Naive thymus-derived CD8-positive, alpha-beta T cell (primary cell): ENCODE measurements around the gene PRPF38B. TPM values are rescaled to one million over a fixed set of nuclear protein-coding genes. Genes with fewer than 3 reads are reported as not detected.

Experiments used
- ATAC-seq, 2 donors: fragments of 150-1000 bp; cut with Tn5 transposase in 1 of 2; sonication (Bioruptor Pico), chemical (Tn5 transposase) in 1 of 2; 1 replicate in 1 of 2; 2 replicates in 1 of 2; pipeline ENCODE4 v1.10.0; 2021; ENCODE audit warnings: mild to moderate bottlenecking in 2 of 2, moderate library complexity in 2 of 2
- POLR2A ChIA-PET: fragments of 350-600 bp; sonication (Branson Sonifier 250); formaldehyde crosslinking; loops from one replicate; lab custom pipeline; 2021; ENCODE audit warnings: antibody characterized with exemption; lab: Charles Lee
- DNase-seq, 10 donors: peaks; one replicate each; pipeline versions ENCODE4 v3.0.0 to v3.0.0-alpha.2; 2020 to 2022
- H3K27ac Mint-ChIP-seq, 10 donors: one replicate each; pipeline ENCODE4 v1.8.0; 2020 to 2022; ENCODE audit warnings: mild to moderate bottlenecking in 10 of 10, mixed read lengths in 10 of 10, moderate library complexity in 4 of 10, inconsistent platforms in 1 of 10
- H3K27me3 Mint-ChIP-seq, 5 donors: one replicate each; pipeline ENCODE4 v1.8.0; 2021 to 2022; ENCODE audit warnings: mixed read lengths in 5 of 5
- H3K36me3 Mint-ChIP-seq, 3 donors: one replicate each; pipeline ENCODE4 v1.8.0; 2020 to 2022; ENCODE audit warnings: mixed read lengths in 3 of 3, mild to moderate bottlenecking in 2 of 3, inconsistent platforms in 1 of 3
- H3K4me1 Mint-ChIP-seq, 4 donors: one replicate each; pipeline ENCODE4 v1.8.0; 2021 to 2022; ENCODE audit warnings: mixed read lengths in 4 of 4
- H3K4me3 Mint-ChIP-seq, 10 donors: one replicate each; pipeline ENCODE4 v1.8.0; 2020 to 2022; ENCODE audit warnings: mild to moderate bottlenecking in 10 of 10, mixed read lengths in 10 of 10, moderate library complexity in 6 of 10, inconsistent platforms in 1 of 10
- H3K9me3 Mint-ChIP-seq, 9 donors: one replicate each; pipeline ENCODE4 v1.8.0; 2020 to 2022; ENCODE audit warnings: mixed read lengths in 9 of 9, mild to moderate bottlenecking in 3 of 9, inconsistent platforms in 1 of 9, moderate library complexity in 1 of 9
- polyA plus RNA-seq, 3 donors: library from polyadenylated mRNA; unstranded; fragments of 300-500 nt; fragmentation: Illumina TruSeq; gene quantifications; one replicate each; pipeline ENCODE4 v1.2.3, GENCODE V29; 2021
- total RNA-seq, 8 experiments: library from RNA in 2 of 8; stranded (reverse) in 2 of 8; gene quantifications; one replicate each; pipeline ENCODE4 v1.2.3 and lab custom pipeline; 2021 to 2026

The PRPF38B gene
- total RNA-seq = 100 to 1,000 TPM; 146 TPM
- polyA plus RNA-seq = 10 to 100 TPM; 18.9 to 21.7 (median 19.1) TPM
- 153 to 315 (median 186) reads per million in 6 experiments for total RNA-seq (lab: John Stamatoyannopoulos, UW)

- peak within 1 kb of the TSS; percentile 87 to 100 (median 96) for H3K4me3 Mint-ChIP-seq
- peaks cover 0 to 34% (median 17%) of the 10 kb centered on the region in 3 donors for H3K36me3 Mint-ChIP-seq
- H3K4me1 Mint-ChIP-seq = peaks cover 18 to 50% (median 41%) of the 10 kb centered on the region in 4 donors
- H3K27me3 Mint-ChIP-seq = no peaks in the 10 kb centered on the region
- peak within 1 kb of the TSS; percentile 95 to 99 (median 98) for H3K27ac Mint-ChIP-seq
- POLR2A ChIA-PET = interaction anchor here (0.6 to 5.6 kb wide), 44 partner anchors 9 to 1647 kb away, joined by 3 to 366 read pairs (median 6); partner anchors contain the start of genes CLCC1, EEIG2, GPSM2 and HENMT1
- no peaks in the 10 kb centered on the region for H3K9me3 Mint-ChIP-seq
- ATAC-seq (peak; percentile 81 to 84), DNase-seq (peak; percentile 88 to 96 (median 93))
Measured at GRCh38 chr1:108691942-108692723, at the start of gene PRPF38B. Gene PRPF38B (plus strand): TSS chr1:108692310. CDS start chr1:108692592, 282 bp downstream.

- POLR2A ChIA-PET = interaction anchor here (0.6 to 10.7 kb wide), 17 partner anchors 11 to 444 kb away, joined by 3 to 484 read pairs (median 4); partner anchors contain the start of genes EEIG2, HENMT1, PRPF38B and SLC25A24
- Mint-ChIP-seq H3K4me3 (peak overlapping the region in 8 of 10 donors; percentile 12 to 84 (median 48)), H3K27ac (peak overlapping the region; percentile 34 to 100 (median 99)), H3K27me3 (no peaks in the 10 kb centered on the region), H3K9me3 (peaks cover 0 to 10% (median 3%) of the 10 kb centered on the region in 9 donors), H3K4me1 (peaks cover 48 to 83% (median 80%) of the 10 kb centered on the region in 4 donors), H3K36me3 (peaks cover 3 to 15% (median 10%) of the 10 kb centered on the region in 3 donors)
- ATAC-seq = peak; percentile 17 to 24
- DNase-seq = peak in 9 of 10 donors; percentile 31 to 80 (median 60)
Measured at GRCh38 chr1:108643492-108644335, 48.4 kb upstream of the PRPF38B start.

- ATAC-seq = peak; percentile 63 to 64
- H3K27me3 Mint-ChIP-seq = no peaks in the 10 kb centered on the region
- DNase-seq = peak in 9 of 10 donors; percentile 30 to 77 (median 65)
- H3K27ac Mint-ChIP-seq = peak overlapping the region; percentile 96 to 100 (median 99)
- peaks cover 0 to 11% (median 3%) of the 10 kb centered on the region in 9 donors for H3K9me3 Mint-ChIP-seq
- POLR2A ChIA-PET = interaction anchor here (0.6 to 10.7 kb wide), 15 partner anchors 8 to 455 kb away, joined by 3 to 484 read pairs (median 4); partner anchors contain the start of genes EEIG2, HENMT1, PRPF38B and SLC25A24
- H3K4me3 Mint-ChIP-seq = peak overlapping the region; percentile 74 to 85 (median 82)
- H3K36me3 Mint-ChIP-seq = peaks cover 9 to 26% (median 21%) of the 10 kb centered on the region in 3 donors
- peaks cover 44 to 79% (median 73%) of the 10 kb centered on the region in 4 donors for H3K4me1 Mint-ChIP-seq
Measured at GRCh38 chr1:108644984-108645383, 47.1 kb upstream of the PRPF38B start.

- H3K4me3 Mint-ChIP-seq = peak overlapping the region; percentile 74 to 85 (median 82)
- ATAC-seq = peak in 1 of 2 donors; percentile 37
- peaks cover 16 to 31% (median 27%) of the 10 kb centered on the region in 3 donors for H3K36me3 Mint-ChIP-seq
Measured at GRCh38 chr1:108645564-108646184, 46.4 kb upstream of the PRPF38B start.

GRCh38 chr1:108646265-108646647, 45.9 kb upstream of the PRPF38B start:
- POLR2A ChIA-PET = interaction anchor here (1.0 to 10.7 kb wide), 13 partner anchors 11 to 568 kb away, joined by 3 to 484 read pairs (median 6); partner anchors contain the start of genes EEIG2, HENMT1, PRPF38B and SARS1
- H3K27ac Mint-ChIP-seq = peak overlapping the region; percentile 96 to 100 (median 99)
- H3K9me3 Mint-ChIP-seq = peaks cover 0 to 11% (median 3%) of the 10 kb centered on the region in 9 donors
- H3K4me1 Mint-ChIP-seq = peaks cover 39 to 72% (median 66%) of the 10 kb centered on the region in 4 donors
- ATAC-seq (no peak), DNase-seq (no peak)
- peaks cover 16 to 34% (median 32%) of the 10 kb centered on the region in 3 donors for H3K36me3 Mint-ChIP-seq
- H3K27me3 Mint-ChIP-seq = no peaks in the 10 kb centered on the region
- H3K4me3 Mint-ChIP-seq = peak overlapping the region; percentile 74 to 85 (median 82)

More at GRCh38 chr1:108645564-108646184, 46.4 kb upstream of the PRPF38B start:
- peak in 4 of 10 donors; percentile 21 to 50 (median 36) for DNase-seq
- Mint-ChIP-seq H3K27ac (peak overlapping the region; percentile 96 to 100 (median 99)), H3K9me3 (peaks cover 0 to 11% (median 3%) of the 10 kb centered on the region in 9 donors), H3K27me3 (no peaks in the 10 kb centered on the region), H3K4me1 (peaks cover 39 to 73% (median 66%) of the 10 kb centered on the region in 4 donors)
- POLR2A ChIA-PET = interaction anchor here (0.7 to 10.7 kb wide), 15 partner anchors 11 to 455 kb away, joined by 3 to 484 read pairs (median 5); partner anchors contain the start of genes EEIG2, HENMT1, PRPF38B and SLC25A24

GRCh38 chr1:108646648-108647269, 45.4 kb upstream of the PRPF38B start:
- peak overlapping the region; percentile 96 to 100 (median 99) for H3K27ac Mint-ChIP-seq
- H3K9me3 Mint-ChIP-seq = peaks cover 0 to 11% (median 4%) of the 10 kb centered on the region in 9 donors
- peaks cover 39 to 69% (median 62%) of the 10 kb centered on the region in 4 donors for H3K4me1 Mint-ChIP-seq
- H3K36me3 Mint-ChIP-seq = peaks cover 18 to 37% (median 35%) of the 10 kb centered on the region in 3 donors
- DNase-seq = peak; percentile 46 to 90 (median 78)
- POLR2A ChIA-PET = interaction anchor here (0.7 to 10.7 kb wide), 15 partner anchors 10 to 567 kb away, joined by 3 to 484 read pairs (median 5); partner anchors contain the start of genes EEIG2, HENMT1, PRPF38B and SARS1
- ATAC-seq = peak; percentile 67 to 77
- H3K27me3 Mint-ChIP-seq = no peaks in the 10 kb centered on the region
- H3K4me3 Mint-ChIP-seq = peak overlapping the region; percentile 74 to 85 (median 82)

- Mint-ChIP-seq H3K27ac (peak overlapping the region in 7 of 10 donors; percentile 16 to 87 (median 44)), H3K4me3 (peak overlapping the region in 1 of 10 donors; percentile 3), H3K36me3 (peaks cover 24 to 75% (median 43%) of the 10 kb centered on the region in 3 donors), H3K9me3 (peaks cover 0 to 7% (median 2%) of the 10 kb centered on the region in 9 donors), H3K4me1 (peaks cover 12 to 28% (median 27%) of the 10 kb centered on the region in 4 donors), H3K27me3 (no peaks in the 10 kb centered on the region)
- no peak for ATAC-seq
- POLR2A ChIA-PET = interaction anchor here (10.7 kb wide), 1 partner anchor 8 kb away, joined by 484 read pairs; the partner anchor contains the start of gene HENMT1
- DNase-seq = no peak
Measured at GRCh38 chr1:108653431-108654105, 38.5 kb upstream of the PRPF38B start.

- POLR2A ChIA-PET = interaction anchor here (0.7 to 2.7 kb wide), 4 partner anchors 11 to 35 kb away, joined by 5 to 17 read pairs (median 5); no protein-coding TSS in a partner anchor
- H3K27ac Mint-ChIP-seq = peak overlapping the region; percentile 3 to 79 (median 40)
- ATAC-seq (no peak), DNase-seq (no peak)
- peaks cover 17 to 52% (median 45%) of the 10 kb centered on the region in 4 donors for H3K4me1 Mint-ChIP-seq
- H3K27me3 Mint-ChIP-seq = no peaks in the 10 kb centered on the region
- H3K9me3 Mint-ChIP-seq = peaks cover 0 to 3% (median 0%) of the 10 kb centered on the region in 9 donors
- no peak overlapping the region for H3K4me3 Mint-ChIP-seq
- peaks cover 4 to 40% (median 14%) of the 10 kb centered on the region in 3 donors for H3K36me3 Mint-ChIP-seq
Measured at GRCh38 chr1:108657356-108658080, 34.6 kb upstream of the PRPF38B start.

- ATAC-seq = peak; percentile 85 to 89
- POLR2A ChIA-PET = interaction anchor here (0.6 to 7.6 kb wide), 23 partner anchors 10 to 1549 kb away, joined by 3 to 484 read pairs (median 4); partner anchors contain the start of genes CLCC1, EEIG2, KCNC4 and PRPF38B
- H3K27me3 Mint-ChIP-seq = no peaks in the 10 kb centered on the region
Measured at GRCh38 chr1:108661030-108661609, 31.0 kb upstream of the PRPF38B start, which contains the start of gene HENMT1. Gene HENMT1 (minus strand): TSS chr1:108661093. CDS start chr1:108659884, 1,209 bp downstream.

More at GRCh38 chr1:108661030-108661609, 31.0 kb upstream of the PRPF38B start, which contains the start of gene HENMT1:
- Mint-ChIP-seq H3K27ac (peak within 1 kb of the TSS; percentile 94 to 99 (median 98)), H3K36me3 (peaks cover 0 to 15% (median 0%) of the 10 kb centered on the region in 3 donors), H3K4me1 (peaks cover 15 to 52% (median 45%) of the 10 kb centered on the region in 4 donors), H3K9me3 (no peaks in the 10 kb centered on the region), H3K4me3 (peak within 1 kb of the TSS; percentile 81 to 90 (median 88))
- DNase-seq = peak; percentile 67 to 92 (median 86)
